OCI-LY1 (cell line): Measurements from ENCODE around the gene AK6.

Experiments
- EZH2 ChIP-seq: fragments of 200-600 bp; sonication (generic), shearing (Covaris generic); IDR thresholded peaks from 2 replicates; pipeline ENCODE4 v1.8.0; 2017; ENCODE audit warnings: borderline replicate concordance, mixed run types, mild to moderate bottlenecking, antibody characterized with exemption, low read length, moderate library complexity, mixed read lengths
- TF ChIP-seq, protein P1 (sequence below): fragments of 200-600 bp; sonication (generic), shearing (Covaris generic); IDR thresholded peaks from 2 replicates; pipeline ENCODE4 v1.5.1; 2017; ENCODE audit warnings: mild to moderate bottlenecking, antibody characterized with exemption, low read length, moderate library complexity, mixed read lengths

DNA sequence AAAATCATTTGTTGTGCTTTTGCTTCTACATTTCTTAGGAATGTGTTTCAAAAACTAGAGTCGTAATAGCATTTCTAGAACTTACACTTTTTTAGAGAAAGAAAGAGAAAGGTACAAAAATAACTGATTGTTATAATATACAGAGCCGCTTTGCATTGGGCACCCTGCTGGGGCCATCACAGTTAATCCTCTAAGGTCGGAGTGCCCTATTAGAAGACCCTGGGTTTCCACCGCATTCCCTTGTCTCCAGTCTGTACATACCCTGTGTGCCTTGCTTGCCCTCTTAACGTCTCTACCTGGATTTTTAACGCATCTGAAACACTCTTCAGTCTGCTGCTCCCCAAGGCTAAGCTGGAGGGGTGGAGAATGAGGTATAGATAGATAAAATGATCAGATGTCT lies 46.9 kb upstream of the AK6 start:
- TF ChIP-seq, protein P1, sequence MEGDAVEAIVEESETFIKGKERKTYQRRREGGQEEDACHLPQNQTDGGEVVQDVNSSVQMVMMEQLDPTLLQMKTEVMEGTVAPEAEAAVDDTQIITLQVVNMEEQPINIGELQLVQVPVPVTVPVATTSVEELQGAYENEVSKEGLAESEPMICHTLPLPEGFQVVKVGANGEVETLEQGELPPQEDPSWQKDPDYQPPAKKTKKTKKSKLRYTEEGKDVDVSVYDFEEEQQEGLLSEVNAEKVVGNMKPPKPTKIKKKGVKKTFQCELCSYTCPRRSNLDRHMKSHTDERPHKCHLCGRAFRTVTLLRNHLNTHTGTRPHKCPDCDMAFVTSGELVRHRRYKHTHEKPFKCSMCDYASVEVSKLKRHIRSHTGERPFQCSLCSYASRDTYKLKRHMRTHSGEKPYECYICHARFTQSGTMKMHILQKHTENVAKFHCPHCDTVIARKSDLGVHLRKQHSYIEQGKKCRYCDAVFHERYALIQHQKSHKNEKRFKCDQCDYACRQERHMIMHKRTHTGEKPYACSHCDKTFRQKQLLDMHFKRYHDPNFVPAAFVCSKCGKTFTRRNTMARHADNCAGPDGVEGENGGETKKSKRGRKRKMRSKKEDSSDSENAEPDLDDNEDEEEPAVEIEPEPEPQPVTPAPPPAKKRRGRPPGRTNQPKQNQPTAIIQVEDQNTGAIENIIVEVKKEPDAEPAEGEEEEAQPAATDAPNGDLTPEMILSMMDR = no peak
- no peak for TF ChIP-seq EZH2
